IMR-90 (cell line): ENCODE measurements around the gene LMOD1. TPM values are rescaled to one million over a fixed set of nuclear protein-coding genes. Genes with fewer than 3 reads are reported as not detected.

Experiments
- ATAC-seq: fragments of 200-7000 bp; cut with Tn5 transposase; 2 replicates; pipeline ENCODE4 v1.9.1; 2020; ENCODE audit warnings: low read depth, mild to moderate bottlenecking, moderate library complexity
- BruUV-seq: library from RNA; stranded (reverse); fragments of 400-500 nt; replicated peaks from 2 replicates; lab custom pipeline; 2021; lab: Mats Ljungman, UMichigan
- CTCF ChIA-PET: fragments of 300-600 bp; formaldehyde crosslinking; extraction: SDS; loops from one replicate; lab custom pipeline; 2021; ENCODE audit warnings: antibody characterized with exemption; lab: Yijun Ruan, JAX
- POLR2A ChIA-PET: fragments of 300-600 bp; sonication (Branson Sonifier 250); formaldehyde crosslinking; loops from one replicate; lab custom pipeline; 2022; ENCODE audit warnings: antibody characterized with exemption; ENCODE audit not compliant: unreplicated experiment; lab: Charles Lee
- DNase-seq: peaks from one replicate; pipeline ENCODE4 v3.0.0; 2013
- H2AFZ ChIP-seq: replicated peaks from 2 replicates; pipeline ENCODE3; 2013; ENCODE audit warnings: low read length, mild to moderate bottlenecking; ENCODE audit not compliant: poor library complexity
- H2AK5ac ChIP-seq: 2 replicates; pipeline ENCODE4 v1.6.1; 2013; ENCODE audit warnings: low read depth, low read length, inconsistent platforms
- H2AK9ac ChIP-seq: replicated peaks from 2 replicates; pipeline ENCODE3; 2013; ENCODE audit warnings: mild to moderate bottlenecking, low read depth, low read length, moderate library complexity; ENCODE audit not compliant: poor library complexity
- H2BK120ac ChIP-seq: 2 replicates; pipeline ENCODE4 v1.6.1; 2013; ENCODE audit warnings: low read depth, low read length, inconsistent platforms
- H2BK15ac ChIP-seq: 3 replicates; pipeline ENCODE4 v1.6.1; 2013; ENCODE audit warnings: low read depth, low read length, inconsistent platforms
- H2BK20ac ChIP-seq: 2 replicates; pipeline ENCODE4 v1.6.1; 2013; ENCODE audit warnings: low read depth, mild to moderate bottlenecking, inconsistent platforms, low read length, moderate library complexity
- H2BK5ac ChIP-seq: 2 replicates; pipeline ENCODE4 v1.6.1; 2013; ENCODE audit warnings: mild to moderate bottlenecking, low read depth, low read length, inconsistent platforms; ENCODE audit not compliant: poor library complexity, severe bottlenecking
- H3K14ac ChIP-seq: replicated peaks from 2 replicates; pipeline ENCODE4 v1.6.1; 2013; ENCODE audit warnings: low read depth, low read length, inconsistent platforms
- H3K18ac ChIP-seq: 2 replicates; pipeline ENCODE4 v1.6.1; 2013; ENCODE audit warnings: low read depth, low read length, control low read depth
- H3K23ac ChIP-seq: 2 replicates; pipeline ENCODE4 v1.6.1; 2013; ENCODE audit warnings: low read depth, low read length, inconsistent platforms
- H3K27ac ChIP-seq: 2 replicates; pipeline ENCODE4 v1.5.1; 2013; ENCODE audit warnings: mild to moderate bottlenecking, control low read depth, low read length; ENCODE audit not compliant: insufficient read depth
- H3K27me3 ChIP-seq: 2 replicates; pipeline ENCODE4 v1.6.1; 2013; ENCODE audit warnings: low read length; ENCODE audit not compliant: control insufficient read depth, insufficient read depth
- H3K36me3 ChIP-seq: 2 replicates; pipeline ENCODE4 v1.6.1; 2013; ENCODE audit warnings: low read length, mixed read lengths; ENCODE audit not compliant: control insufficient read depth, insufficient read depth
- H3K4ac ChIP-seq: 2 replicates; pipeline ENCODE4 v1.6.1; 2013; ENCODE audit warnings: low read depth, low read length, inconsistent platforms
- H3K4me1 ChIP-seq: 2 replicates; pipeline ENCODE4 v1.6.1; 2013; ENCODE audit warnings: low read length, mixed read lengths; ENCODE audit not compliant: control insufficient read depth, insufficient read depth
- H3K4me2 ChIP-seq: 2 replicates; pipeline ENCODE4 v1.6.1; 2013; ENCODE audit warnings: low read depth, mild to moderate bottlenecking, control low read depth, low read length, moderate library complexity
- H3K4me3 ChIP-seq: 2 replicates; pipeline ENCODE4 v1.5.1; 2013; ENCODE audit warnings: low read depth, mild to moderate bottlenecking, control low read depth, low read length, moderate library complexity; ENCODE audit not compliant: insufficient read depth
- H3K56ac ChIP-seq: 2 replicates; pipeline ENCODE4 v1.6.1; 2013; ENCODE audit warnings: low read length, inconsistent platforms; ENCODE audit not compliant: insufficient read depth; ENCODE audit errors: extremely low read depth
- H3K79me1 ChIP-seq, 2 experiments: 2 replicates each; pipeline ENCODE4 v1.6.1; 2013; ENCODE audit warnings: low read length in 2 of 2, inconsistent platforms in 1 of 2, low read depth in 1 of 2
- H3K9ac ChIP-seq: 2 replicates; pipeline ENCODE4 v1.6.1; 2013; ENCODE audit warnings: low read depth, low read length, control low read depth
- H3K9me1 ChIP-seq: 2 replicates; pipeline ENCODE4 v1.6.1; 2013; ENCODE audit warnings: low read length, inconsistent platforms; ENCODE audit not compliant: insufficient read depth
- H3K9me3 ChIP-seq: 2 replicates; pipeline ENCODE4 v1.6.1; 2013; ENCODE audit warnings: low read length; ENCODE audit not compliant: control insufficient read depth, insufficient read depth
- H4K20me1 ChIP-seq: 2 replicates; pipeline ENCODE4 v1.6.1; 2013; ENCODE audit warnings: low read length, inconsistent platforms; ENCODE audit not compliant: insufficient read depth
- H4K5ac ChIP-seq: 2 replicates; pipeline ENCODE4 v1.6.1; 2013; ENCODE audit warnings: mild to moderate bottlenecking, low read depth, low read length, control low read depth
- H4K8ac ChIP-seq, 2 experiments: 2 replicates each; pipeline ENCODE4 v1.6.1; 2013; ENCODE audit warnings: low read depth in 2 of 2, low read length in 2 of 2, control low read depth in 1 of 2, inconsistent platforms in 1 of 2
- H4K91ac ChIP-seq: 2 replicates; pipeline ENCODE4 v1.6.1; 2013; ENCODE audit warnings: low read depth, low read length, inconsistent platforms; ENCODE audit not compliant: insufficient read depth
- MXI1 ChIP-seq: IDR thresholded peaks from 2 replicates; pipeline ENCODE4 v1.6.1; 2012; ENCODE audit warnings: low read depth, mild to moderate bottlenecking, low read length, moderate library complexity, borderline replicate concordance
- POLR2A ChIP-seq: IDR thresholded peaks from 2 replicates; pipeline ENCODE4 v1.6.1; 2012; ENCODE audit warnings: mild to moderate bottlenecking, low read depth, low read length
- RFX5 ChIP-seq: IDR thresholded peaks from 2 replicates; pipeline ENCODE4 v1.8.0; 2012; ENCODE audit warnings: low read depth, mild to moderate bottlenecking, low read length, moderate library complexity
- WGBS, 2 experiments: methylation state at CpG; one replicate each; pipeline versions ENCODE4 v1.1.5 to v1.1.7; 2013; ENCODE audit warnings: missing lambda C conversion rate in 2 of 2; ENCODE audit not compliant: insufficient read length in 1 of 2; ENCODE audit errors: extremely low coverage in 2 of 2; 5-methylcytosine and 5-hydroxymethylcytosine counted together
- dilution Hi-C: fragments of 300-500 bp; cut with HindIII; formaldehyde crosslinking; loops from one replicate; pipeline ENCODE4 v1.14.3; 2018; ENCODE audit warnings: low sequenced_read_pairs; ENCODE audit not compliant: unreplicated experiment
- in situ Hi-C: fragments of 300-500 bp; cut with MboI; formaldehyde crosslinking; loops from 3 replicates; pipeline ENCODE4 v1.14.3; 2019; ENCODE audit warnings: low sequenced_read_pairs, inconsistent platforms, mixed read lengths
- intact Hi-C: fragments of 100-400 bp; cut with micrococcal nuclease; formaldehyde crosslinking; loops from 2 replicates; pipeline ENCODE4 v1.10.0; 2022
- polyA plus RNA-seq, 3 experiments: library from polyadenylated mRNA; depleted of rRNA; stranded (reverse); fragments of >200 nt; gene quantifications; 2 replicates each; pipeline ENCODE4 v1.2.3, GENCODE V29; 2012; ENCODE audit warnings: low replicate concordance in 1 of 3
- total RNA-seq: library from RNA; depleted of rRNA; stranded (reverse); fragments of >200 nt; gene quantifications from 2 replicates; pipeline ENCODE4 v1.2.3, GENCODE V29; 2012
- TF ChIP-seq, protein P1 (sequence below): fragments of 150-350 bp; IDR thresholded peaks from 2 replicates; pipeline ENCODE4 v1.6.1; 2017; ENCODE audit warnings: mild to moderate bottlenecking, antibody characterized with exemption, low read length, low read depth
- TF ChIP-seq, protein P2 (sequence below): conservative IDR thresholded peaks from 2 replicates; pipeline ENCODE4 v1.5.1; 2012; ENCODE audit warnings: mild to moderate bottlenecking, low read depth, low read length, improper control_type of control experiment

The LMOD1 gene
- total and polyA plus RNA-seq, 2 of the 4 experiments (the other 2 are of a cell fraction), result 51.7 to 53.2 TPM

DNA sequence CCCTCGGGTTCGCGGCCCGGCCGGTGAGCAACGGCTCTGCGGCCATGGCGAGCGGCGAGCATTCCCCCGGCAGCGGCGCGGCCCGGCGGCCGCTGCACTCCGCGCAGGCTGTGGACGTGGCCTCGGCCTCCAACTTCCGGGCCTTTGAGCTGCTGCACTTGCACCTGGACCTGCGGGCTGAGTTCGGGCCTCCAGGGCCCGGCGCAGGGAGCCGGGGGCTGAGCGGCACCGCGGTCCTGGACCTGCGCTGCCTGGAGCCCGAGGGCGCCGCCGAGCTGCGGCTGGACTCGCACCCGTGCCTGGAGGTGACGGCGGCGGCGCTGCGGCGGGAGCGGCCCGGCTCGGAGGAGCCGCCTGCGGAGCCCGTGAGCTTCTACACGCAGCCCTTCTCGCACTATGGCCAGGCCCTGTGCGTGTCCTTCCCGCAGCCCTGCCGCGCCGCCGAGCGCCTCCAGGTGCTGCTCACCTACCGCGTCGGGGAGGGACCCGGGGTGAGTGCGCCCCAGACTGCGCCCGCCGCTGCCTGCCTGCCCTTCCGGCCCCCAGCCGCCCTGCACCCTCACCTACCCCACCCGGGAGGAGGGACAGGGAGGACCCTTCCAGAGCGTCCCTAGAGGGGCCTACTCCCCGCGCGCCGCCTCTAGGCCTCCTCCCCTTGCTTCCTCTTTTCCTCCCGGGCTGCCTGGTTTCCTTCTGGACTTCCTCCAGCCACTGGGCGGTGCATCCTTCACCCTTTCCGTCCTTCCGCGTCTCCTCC, 36.5 kb upstream of the LMOD1 start, which contains the start of gene RNPEP:
RNPEP (plus strand) TSS at position 26 of the 757 bp plus-strand sequence; CDS start at position 45, 19 bp downstream.
- CTCF ChIA-PET, result interaction anchor here (1.5 kb wide), 1 partner anchor 87 kb away, joined by 6 read pairs; no protein-coding TSS in a partner anchor
- H3K4ac ChIP-seq, result peak within 1 kb of the TSS; percentile 95
- peaks cover 12 to 51% of the 10 kb centered on the region in 2 experiments; a peak in 2 of 4 replicates for H3K79me1 ChIP-seq
- peak within 1 kb of the TSS; percentile 97 for H3K23ac ChIP-seq
- peaks cover 2% of the 10 kb centered on the region for H3K4me1 ChIP-seq
- no peaks in the 10 kb centered on the region for H3K27me3 ChIP-seq
- peaks cover 12% of the 10 kb centered on the region; the same call in 1 of the 2 replicates for H3K9me1 ChIP-seq
- H2AK9ac ChIP-seq, result peak within 1 kb of the TSS; percentile 91
- H3K18ac ChIP-seq, result peak within 1 kb of the TSS; percentile 91; the same call in 1 of the 2 replicates
- H4K5ac ChIP-seq, result peak within 1 kb of the TSS; percentile 95
- H3K27ac ChIP-seq, result peak within 1 kb of the TSS; percentile 88
- peak within 1 kb of the TSS; percentile 100 for H2AFZ ChIP-seq
- H2BK15ac ChIP-seq, result peak within 1 kb of the TSS; percentile 54; the same call in 1 of the 3 replicates
- no TSS peak for BruUV-seq
- H3K56ac ChIP-seq, result peak within 1 kb of the TSS; percentile 89
- peak within 1 kb of the TSS; percentile 77 for H4K91ac ChIP-seq
- TF ChIP-seq RFX5, result no peak
- TF ChIP-seq POLR2A, result peak; percentile 85
- TF ChIP-seq MXI1, result 0 out of 2 replicates have a peak, but pooled peaks have one; percentile 25
- TF ChIP-seq, protein P1, sequence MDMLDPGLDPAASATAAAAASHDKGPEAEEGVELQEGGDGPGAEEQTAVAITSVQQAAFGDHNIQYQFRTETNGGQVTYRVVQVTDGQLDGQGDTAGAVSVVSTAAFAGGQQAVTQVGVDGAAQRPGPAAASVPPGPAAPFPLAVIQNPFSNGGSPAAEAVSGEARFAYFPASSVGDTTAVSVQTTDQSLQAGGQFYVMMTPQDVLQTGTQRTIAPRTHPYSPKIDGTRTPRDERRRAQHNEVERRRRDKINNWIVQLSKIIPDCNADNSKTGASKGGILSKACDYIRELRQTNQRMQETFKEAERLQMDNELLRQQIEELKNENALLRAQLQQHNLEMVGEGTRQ, result no peak
- TF ChIP-seq, protein P2, sequence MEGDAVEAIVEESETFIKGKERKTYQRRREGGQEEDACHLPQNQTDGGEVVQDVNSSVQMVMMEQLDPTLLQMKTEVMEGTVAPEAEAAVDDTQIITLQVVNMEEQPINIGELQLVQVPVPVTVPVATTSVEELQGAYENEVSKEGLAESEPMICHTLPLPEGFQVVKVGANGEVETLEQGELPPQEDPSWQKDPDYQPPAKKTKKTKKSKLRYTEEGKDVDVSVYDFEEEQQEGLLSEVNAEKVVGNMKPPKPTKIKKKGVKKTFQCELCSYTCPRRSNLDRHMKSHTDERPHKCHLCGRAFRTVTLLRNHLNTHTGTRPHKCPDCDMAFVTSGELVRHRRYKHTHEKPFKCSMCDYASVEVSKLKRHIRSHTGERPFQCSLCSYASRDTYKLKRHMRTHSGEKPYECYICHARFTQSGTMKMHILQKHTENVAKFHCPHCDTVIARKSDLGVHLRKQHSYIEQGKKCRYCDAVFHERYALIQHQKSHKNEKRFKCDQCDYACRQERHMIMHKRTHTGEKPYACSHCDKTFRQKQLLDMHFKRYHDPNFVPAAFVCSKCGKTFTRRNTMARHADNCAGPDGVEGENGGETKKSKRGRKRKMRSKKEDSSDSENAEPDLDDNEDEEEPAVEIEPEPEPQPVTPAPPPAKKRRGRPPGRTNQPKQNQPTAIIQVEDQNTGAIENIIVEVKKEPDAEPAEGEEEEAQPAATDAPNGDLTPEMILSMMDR, result peak; percentile 14; the same call in 1 of the 2 replicates
- H2BK5ac ChIP-seq, result peak within 1 kb of the TSS; percentile 89
- H3K9ac ChIP-seq, result peak within 1 kb of the TSS; percentile 99
- intact Hi-C loops, result no loop called here
- POLR2A ChIA-PET, result no interaction called here
- H4K20me1 ChIP-seq, result no peaks in the 10 kb centered on the region; the same call in none of the 2 replicates
- peak within 1 kb of the TSS; percentile 98 for H3K4me2 ChIP-seq
- H3K36me3 ChIP-seq, result no peaks in the 10 kb centered on the region
- peak within 1 kb of the TSS; percentile 79 for H2BK120ac ChIP-seq
- H3K14ac ChIP-seq, result peak within 1 kb of the TSS; percentile 98
- ATAC-seq, result peak; percentile 79
- no peaks in the 10 kb centered on the region for H3K9me3 ChIP-seq
- in situ Hi-C loops, result no loop called here
- H3K4me3 ChIP-seq, result peak within 1 kb of the TSS; percentile 98
- H4K8ac ChIP-seq, result peak within 1 kb of the TSS; percentile 10 to 94
- H2AK5ac ChIP-seq, result peak within 1 kb of the TSS; percentile 83
- H2BK20ac ChIP-seq, result no peak within 1 kb of the TSS
- peak; percentile 70 for DNase-seq
- 0% methylated on average over 51 of the region's 80 CpGs; no CpG with 5 or more reads in 1 of the 2 experiments for WGBS, 2 experiments
- dilution Hi-C loops, result no loop called here
